ENCODE measurements around the gene FAM219A. TPM values are rescaled to one million over a fixed set of nuclear protein-coding genes. Genes with fewer than 3 reads are reported as not detected.
A peak's percentile ranks its signal among the peaks of the same experiment; 100 is the strongest.

Gene FAM219A
- total RNA-seq, 4 donors from 2014 or later: 12.6 to 19.7 (median 13.5) TPM

GRCh38 chr9:34456746-34457145, 1.6 kb downstream of the FAM219A start:
- DNase-seq (ENCODE audit: low spot score in 2 of 2): peak in 1 of 2 donors; percentile 37
- TF ChIP-seq CTCF (IDR thresholded peaks at IDR 0.05) (no peak), POLR2A (IDR thresholded peaks at IDR 0.05) (no peak)
- 47 to 49% methylated on average over 4 of the region's 4 CpGs for WGBS, 2 donors
- H3K4me3 ChIP-seq (ENCODE audit: low read depth, poor library complexity, severe bottlenecking): no peak overlapping the region
- intact Hi-C loops (cut with DNase I; ENCODE audit: low total_unique reads): no loop called here

GRCh38 chr9:34456151-34456550, 2.2 kb downstream of the FAM219A start:
- DNase-seq (ENCODE audit: low spot score in 2 of 2): peak in 1 of 2 donors; percentile 18
- TF ChIP-seq POLR2A (IDR thresholded peaks at IDR 0.05) (no peak), CTCF (IDR thresholded peaks at IDR 0.05) (no peak)
- 76% methylated on average over 1 of the region's 1 CpG for WGBS, 2 donors
- intact Hi-C loops (cut with DNase I; ENCODE audit: low total_unique reads): no loop called here
- H3K4me3 ChIP-seq (ENCODE audit: low read depth, poor library complexity, severe bottlenecking): no peak overlapping the region

GRCh38 chr9:34454571-34455065, 3.8 kb downstream of the FAM219A start:
- WGBS, 2 donors: 44 to 45% methylated on average over 3 of the region's 3 CpGs
- peak; percentile 27 to 85 for DNase-seq (ENCODE audit: low spot score in 2 of 2)
- no peak for TF ChIP-seq CTCF (IDR thresholded peaks at IDR 0.05)
- TF ChIP-seq POLR2A (IDR thresholded peaks at IDR 0.05): no peak
- no peak overlapping the region for H3K4me3 ChIP-seq (ENCODE audit: low read depth, poor library complexity, severe bottlenecking)
- intact Hi-C loops (cut with DNase I; ENCODE audit: low total_unique reads): no loop called here

GRCh38 chr9:34452568-34452967, 5.8 kb downstream of the FAM219A start:
- H3K4me3 ChIP-seq (ENCODE audit: low read depth, poor library complexity, severe bottlenecking): no peak overlapping the region
- TF ChIP-seq CTCF (IDR thresholded peaks at IDR 0.05) (no peak), POLR2A (IDR thresholded peaks at IDR 0.05) (no peak)
- intact Hi-C loops (cut with DNase I; ENCODE audit: low total_unique reads): no loop called here
- WGBS, 2 donors: 78 to 79% methylated on average over 2 of the region's 2 CpGs
- DNase-seq (ENCODE audit: low spot score in 2 of 2): peak in 1 of 2 donors; percentile 8

- intact Hi-C loops (cut with DNase I; ENCODE audit: low total_unique reads): no loop called here
- TF ChIP-seq CTCF (IDR thresholded peaks at IDR 0.05) (no peak), POLR2A (IDR thresholded peaks at IDR 0.05) (no peak)
- WGBS, 2 donors: 50 to 65% methylated on average over 3 of the region's 3 CpGs
- H3K4me3 ChIP-seq (ENCODE audit: low read depth, poor library complexity, severe bottlenecking): no peak overlapping the region
- DNase-seq (ENCODE audit: low spot score in 2 of 2): no peak
Observed at GRCh38 chr9:34451545-34451944, 6.8 kb downstream of the FAM219A start.

GRCh38 chr9:34451135-34451534, 7.2 kb downstream of the FAM219A start:
- 43 to 58% methylated on average over 2 of the region's 2 CpGs for WGBS, 2 donors
- no peak overlapping the region for H3K4me3 ChIP-seq (ENCODE audit: low read depth, poor library complexity, severe bottlenecking)
- no peak for TF ChIP-seq CTCF (IDR thresholded peaks at IDR 0.05)
- TF ChIP-seq POLR2A (IDR thresholded peaks at IDR 0.05): no peak
- intact Hi-C loops (cut with DNase I; ENCODE audit: low total_unique reads): no loop called here
- DNase-seq (ENCODE audit: low spot score in 2 of 2): peak in 1 of 2 donors; percentile 69

All from lower leg skin (tissue), 4 donors.